Stimulated activated CD8-positive, alpha-beta memory T cell treated with anti-CD3 and anti-CD28 coated beads, Interleukin-7, amount 100 ng/mL, for 24 hours (primary cell): Measurements from ENCODE around the gene SERINC2.
"Not testable (repeated sequence)": the region's sequence is repeated elsewhere in the genome, so short reads cannot be mapped to it uniquely, and the experiment has no call there.

Experiments used
- DNase-seq: peaks from one replicate; pipeline ENCODE4 v3.0.0-alpha.2; 2020; ENCODE audit warnings: low read depth

Gene SERINC2

DNA sequence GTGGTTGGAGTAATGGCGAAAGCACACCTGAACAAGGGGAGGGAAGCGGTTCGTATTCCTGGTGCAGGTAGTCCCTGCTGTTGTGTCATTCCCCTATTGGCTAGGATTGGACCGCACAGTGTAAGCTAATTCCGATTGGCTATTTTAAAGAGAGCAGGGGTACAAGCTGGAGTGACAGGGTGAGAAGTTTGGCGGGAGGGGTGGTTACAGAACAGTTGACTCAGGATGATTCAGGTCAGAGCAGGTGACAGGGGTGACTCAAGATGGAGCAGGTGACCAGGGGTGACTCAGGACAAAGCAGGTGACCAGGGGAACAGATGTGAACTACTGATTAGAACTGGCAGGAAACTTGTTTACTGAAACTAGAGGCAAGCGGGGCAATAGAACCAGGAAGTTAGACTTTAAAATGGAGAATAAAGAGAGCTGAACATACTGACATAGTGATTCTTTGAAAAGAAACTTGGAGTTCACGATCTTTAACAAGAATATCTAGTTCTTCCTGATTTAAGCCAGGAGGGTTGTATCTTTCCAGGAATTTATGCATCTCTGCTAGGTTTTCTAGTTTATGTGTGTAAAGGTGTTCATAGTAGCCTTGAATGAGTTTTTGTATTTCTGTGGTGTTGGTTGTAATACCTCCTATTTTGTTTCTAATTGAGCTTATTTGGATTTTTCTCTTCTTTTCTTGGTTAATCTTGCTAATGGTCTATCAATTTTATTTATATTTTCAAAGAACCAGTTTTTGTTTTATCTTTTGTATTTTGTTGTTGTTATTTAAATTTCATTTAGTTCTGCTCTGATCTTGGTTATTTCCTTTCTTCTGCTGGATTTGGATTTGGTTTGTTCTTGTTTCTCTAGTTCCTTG is 58.7 kb downstream of the SERINC2 start:
- not testable (repeated sequence) for DNase-seq

DNA sequence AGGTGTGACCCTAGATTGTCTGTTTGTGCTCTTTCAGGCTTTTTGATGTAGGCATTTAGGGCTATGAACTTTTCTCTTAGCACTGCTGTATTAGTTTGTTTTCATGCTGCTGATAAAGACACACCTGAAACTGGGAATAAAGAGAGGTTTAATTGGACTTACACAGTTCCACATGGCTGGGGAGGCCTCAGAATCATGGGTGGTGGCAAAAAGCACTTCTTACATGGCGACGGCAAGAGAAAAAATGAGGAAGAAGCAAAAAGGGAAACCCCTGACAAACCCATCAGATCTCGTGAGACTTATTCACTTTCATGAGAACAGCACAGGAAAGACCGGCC is 59.3 kb downstream of the SERINC2 start:
- DNase-seq, result not testable (repeated sequence)

DNA sequence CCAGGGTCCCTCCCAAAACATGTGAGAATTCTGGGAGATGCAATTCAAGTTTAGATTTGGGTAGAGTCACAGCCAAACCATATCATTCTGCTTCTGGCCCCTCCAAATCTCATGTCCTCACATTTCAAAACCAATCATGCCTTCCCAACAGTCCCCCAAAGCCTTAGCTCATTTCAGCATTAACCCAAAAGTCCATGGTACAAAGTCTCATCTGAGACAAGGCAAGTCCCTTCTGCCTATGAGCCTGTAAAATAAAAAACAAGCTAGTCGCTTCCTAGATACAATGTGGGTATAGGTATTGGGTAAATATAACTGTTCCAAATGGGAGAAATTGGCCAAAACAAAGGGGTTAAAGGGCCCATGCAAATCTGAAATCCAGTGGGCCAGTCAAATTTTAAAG is 59.7 kb downstream of the SERINC2 start:
- DNase-seq, result not testable (repeated sequence)

DNA sequence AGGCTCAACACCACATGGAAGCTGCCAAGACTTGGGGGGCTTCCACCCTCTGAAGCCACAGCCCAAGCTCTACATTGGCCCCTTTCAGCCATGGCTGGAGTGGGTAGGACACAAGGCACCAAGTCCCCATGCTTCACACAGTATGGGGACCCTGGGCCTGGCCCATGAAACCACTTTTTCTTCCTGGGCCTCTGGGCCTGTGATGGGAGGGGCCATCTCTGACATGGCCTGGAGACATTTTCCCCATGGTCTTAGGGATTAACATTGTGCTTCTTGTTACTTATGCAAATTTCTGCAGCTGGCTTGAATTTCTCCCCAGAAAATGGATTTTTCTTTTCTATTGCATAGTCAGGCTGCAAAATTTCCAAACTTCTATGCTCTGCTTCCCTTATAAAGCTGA is 60.5 kb downstream of the SERINC2 start:
- not testable (repeated sequence) for DNase-seq

DNA sequence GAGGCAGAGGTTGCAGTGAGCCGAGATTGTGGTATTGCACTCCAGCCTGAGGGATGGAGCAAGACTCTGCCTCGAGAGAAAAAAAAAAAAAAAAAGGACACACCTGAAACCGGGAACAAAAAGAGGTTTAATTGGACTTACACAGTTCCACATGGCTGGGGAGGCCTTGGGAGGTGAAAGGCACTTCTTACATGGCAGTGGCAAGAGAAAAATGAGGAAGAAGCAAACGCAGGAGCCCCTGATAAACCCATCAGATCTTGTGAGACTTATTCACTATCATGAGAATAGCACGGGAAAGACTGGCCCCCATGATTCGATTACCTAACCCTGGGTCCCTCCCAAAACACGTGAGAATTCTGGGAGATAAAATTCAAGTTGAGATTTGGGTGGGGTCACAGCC is 61.6 kb downstream of the SERINC2 start:
- DNase-seq, result not testable (repeated sequence)

DNA sequence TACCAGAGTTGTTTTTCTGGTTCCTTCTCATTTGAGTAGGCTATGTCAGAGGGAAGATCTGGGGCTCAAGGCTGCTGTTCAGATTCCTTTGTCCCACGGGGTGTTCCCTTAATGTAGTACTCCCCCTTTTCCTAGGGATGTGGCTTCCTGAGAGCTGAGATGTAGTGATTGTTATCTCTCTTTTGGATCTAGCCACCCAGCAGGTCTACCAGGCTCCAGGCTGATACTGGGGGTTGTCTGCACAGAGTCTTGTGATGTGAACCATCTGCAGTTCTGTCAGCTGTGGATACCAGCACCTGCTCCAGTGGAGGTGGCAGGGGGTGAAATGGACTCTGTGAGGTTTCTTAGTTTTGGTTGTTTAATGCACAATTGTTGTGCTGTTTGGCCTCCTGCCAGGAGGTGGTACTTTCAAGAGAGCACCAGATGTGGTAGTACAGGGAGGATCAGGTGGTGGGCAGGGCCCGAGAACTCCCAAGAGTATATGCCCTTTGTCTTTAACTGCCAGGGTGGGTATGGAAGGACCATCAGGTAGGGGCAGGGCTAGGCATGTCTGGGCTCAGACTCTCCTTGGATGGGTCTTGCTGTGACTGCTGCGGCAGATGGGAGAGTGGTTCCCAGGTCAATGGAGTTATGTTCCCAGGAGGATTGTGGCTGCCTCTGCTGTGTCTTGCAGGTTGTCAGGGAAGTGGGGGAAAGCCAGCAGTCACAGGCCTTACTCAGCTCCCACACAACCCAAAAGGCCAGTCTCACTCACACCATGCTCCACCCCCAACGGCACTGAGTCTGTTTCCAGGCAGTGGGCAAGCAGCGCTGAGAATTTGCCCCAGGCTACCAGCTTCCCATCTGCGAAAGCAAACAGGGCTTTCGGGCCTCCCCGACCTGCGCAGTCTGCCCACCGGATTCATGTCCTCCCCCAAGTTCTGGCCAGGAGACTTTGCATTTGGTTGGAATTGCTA is 64.2 kb downstream of the SERINC2 start:
- DNase-seq, result no peak

DNA sequence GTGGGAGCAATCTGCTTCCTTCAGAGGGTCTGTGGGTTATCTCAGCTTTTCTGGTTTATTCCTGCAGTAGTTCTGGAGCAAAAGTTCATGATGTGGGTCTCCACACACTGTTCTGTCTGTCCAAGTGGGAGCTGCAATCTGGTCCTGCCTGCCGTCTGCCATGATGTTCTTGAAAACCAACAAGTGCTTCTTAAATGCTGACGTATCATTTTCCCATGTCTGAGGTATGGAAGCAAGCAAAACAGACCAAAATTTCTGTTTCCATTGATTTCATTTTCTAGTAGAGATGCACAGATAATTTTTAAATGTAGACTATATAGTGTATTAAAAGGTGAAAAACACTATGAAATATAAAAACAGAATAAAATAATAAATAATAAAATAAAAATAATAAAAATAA is 65.2 kb downstream of the SERINC2 start:
- no peak for DNase-seq

DNA sequence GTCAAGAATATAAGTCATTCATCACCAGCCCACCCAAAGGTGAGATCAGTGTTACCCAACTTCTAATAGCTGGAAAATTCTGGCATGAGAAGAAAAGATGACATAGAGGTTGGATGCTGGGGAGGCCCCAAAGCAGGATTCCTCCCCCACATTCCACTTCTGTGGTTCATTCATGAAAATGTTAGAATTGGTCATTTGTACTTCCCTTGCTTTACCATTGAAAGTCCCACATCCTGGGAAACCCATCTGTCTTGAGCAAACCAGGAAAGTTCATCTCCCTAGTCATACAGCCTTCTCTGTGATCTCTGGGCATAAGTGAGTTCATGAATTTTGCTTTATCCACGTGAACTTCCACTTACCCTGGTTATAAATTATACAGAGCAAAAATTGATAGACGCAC is 66.8 kb downstream of the SERINC2 start:
- DNase-seq, result no peak

DNA sequence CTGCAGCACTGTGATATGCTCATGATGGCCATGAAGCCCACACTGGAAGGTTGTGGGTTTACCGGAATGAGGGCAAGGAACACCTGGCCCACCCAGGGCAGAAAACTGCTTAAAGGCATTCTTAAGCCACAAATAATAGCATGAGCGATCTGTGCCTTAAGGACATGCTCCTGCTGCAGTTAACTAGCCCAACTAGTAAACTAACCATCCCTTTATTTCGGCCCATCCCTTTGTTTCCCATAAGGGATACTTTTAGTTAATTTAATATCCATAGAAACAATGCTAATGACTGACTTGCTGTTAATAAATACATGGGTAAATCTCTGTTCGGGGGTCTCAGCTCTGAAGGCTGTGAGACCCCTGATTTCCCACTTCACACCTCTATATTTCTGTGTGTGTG is 67.4 kb downstream of the SERINC2 start:
- not testable (repeated sequence) for DNase-seq

DNA sequence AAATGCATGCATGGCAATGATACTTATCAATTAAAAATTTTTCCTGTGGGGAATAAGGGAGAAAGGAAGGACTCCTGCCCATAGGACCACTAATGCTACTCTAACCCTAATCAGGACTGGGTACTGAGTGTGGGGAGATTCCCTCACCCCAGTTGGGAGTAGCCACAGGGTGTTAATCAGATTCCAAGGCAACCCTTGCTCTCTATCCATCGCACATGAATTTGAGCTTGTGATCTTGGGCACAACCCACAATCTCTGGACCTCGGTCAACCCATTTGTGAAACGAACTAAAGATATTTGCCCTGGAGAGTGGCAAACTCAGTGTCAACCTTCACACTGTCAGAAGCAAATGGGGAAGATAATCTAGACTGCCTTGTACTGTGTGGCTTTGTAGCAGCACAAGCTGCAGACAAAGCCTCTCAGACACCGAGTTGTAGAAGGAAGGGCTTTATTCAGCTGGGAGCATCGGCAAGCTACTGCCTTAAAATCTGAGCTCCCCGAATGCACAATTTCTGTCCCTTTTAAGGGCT is 69.5 kb downstream of the SERINC2 start:
- no peak for DNase-seq

DNA sequence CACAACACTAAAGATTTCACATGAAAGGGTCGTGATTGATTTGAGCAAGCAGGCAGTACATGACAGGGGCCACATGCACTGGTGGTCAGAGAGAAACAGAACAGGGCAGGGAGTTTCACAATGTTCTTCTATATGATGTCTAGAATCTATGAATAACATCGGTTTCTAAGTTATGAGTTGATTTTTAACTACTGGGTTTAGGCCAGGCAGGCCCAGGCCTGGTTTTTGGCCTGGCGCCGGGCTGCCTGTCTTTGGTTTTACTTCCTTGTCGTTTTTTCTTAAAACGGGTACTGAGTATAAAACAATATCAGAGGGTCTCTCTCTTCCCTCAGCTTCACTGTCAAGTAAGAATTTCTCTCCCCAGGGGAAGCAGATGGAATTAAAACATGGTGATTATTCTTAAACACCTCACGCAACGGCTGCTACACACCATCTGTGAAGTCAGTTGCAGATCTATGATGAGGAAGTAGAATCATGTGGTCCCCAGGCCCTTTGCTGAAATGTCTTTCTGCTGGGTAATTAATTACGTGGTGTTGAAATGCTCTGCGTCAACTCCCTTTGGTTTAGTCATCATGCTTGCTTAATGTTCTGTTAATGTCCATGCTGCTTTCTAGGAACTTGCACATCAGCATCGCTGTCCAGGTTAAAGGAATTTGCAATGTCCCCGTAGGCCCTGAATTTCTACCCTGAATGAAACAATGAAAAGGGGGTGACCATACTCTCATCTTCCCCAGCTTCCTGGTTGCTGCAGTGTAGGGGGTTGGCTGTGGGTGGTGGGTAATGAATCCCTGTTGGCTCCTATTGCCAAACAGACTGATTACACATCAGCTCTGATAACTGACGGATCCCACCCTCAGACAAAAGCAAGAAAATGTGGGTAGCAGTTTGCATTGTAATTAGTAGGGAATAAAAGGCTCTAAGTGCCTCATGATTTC is 70.3 kb downstream of the SERINC2 start:
- no peak for DNase-seq
